AML-193 (cell line): ENCODE measurements around the gene MCF2L.

Experiments used
- DNase-seq, 2 experiments: peaks; one replicate each; lab custom pipeline; 2025; lab: John Stamatoyannopoulos, UW

Gene MCF2L

GRCh38 chr13:113114511-113115362 is 145.7 kb downstream of the MCF2L start:
- DNase-seq, result no peak

GRCh38 chr13:113115363-113116205 is 146.6 kb downstream of the MCF2L start:
- no peak for DNase-seq

- DNase-seq, result no peak
These were observed 147.3 kb downstream of the MCF2L start for GRCh38 chr13:113116206-113116800.

GRCh38 chr13:113116871-113117271 is 147.9 kb downstream of the MCF2L start:
- DNase-seq, result no peak

GRCh38 chr13:113117335-113117872 is 148.4 kb downstream of the MCF2L start:
- DNase-seq, result no peak

GRCh38 chr13:113117911-113118260 is 148.9 kb downstream of the MCF2L start:
- no peak for DNase-seq

GRCh38 chr13:113118261-113119021 is 149.4 kb downstream of the MCF2L start:
- DNase-seq, result no peak

GRCh38 chr13:113119166-113119821 is 150.3 kb downstream of the MCF2L start:
- DNase-seq, result no peak

- no peak for DNase-seq
These were observed 150.8 kb downstream of the MCF2L start for GRCh38 chr13:113119822-113120189.

GRCh38 chr13:113120300-113121182 is 151.5 kb downstream of the MCF2L start:
- no peak for DNase-seq

- DNase-seq, result no peak
These were observed 152.3 kb downstream of the MCF2L start for GRCh38 chr13:113121183-113121927.

- no peak for DNase-seq
These were observed 153.0 kb downstream of the MCF2L start for GRCh38 chr13:113121928-113122471.

GRCh38 chr13:113122550-113123225 is 153.7 kb downstream of the MCF2L start, which contains the start of gene F10:
F10 (plus strand) TSS chr13:113122799; CDS start chr13:113122856, 57 bp downstream.
- DNase-seq, result no peak

GRCh38 chr13:113123226-113124201 is 154.5 kb downstream of the MCF2L start:
- DNase-seq, result no peak

GRCh38 chr13:113124211-113124970 is 155.4 kb downstream of the MCF2L start:
- DNase-seq, result no peak

- no peak for DNase-seq
These were observed 156.7 kb downstream of the MCF2L start for GRCh38 chr13:113125506-113126264.
